H1 (cell line): Measurements from ENCODE around the gene EML4.

ENCODE experiments used
- BRCA1 ChIP-seq: IDR thresholded peaks from 2 replicates; pipeline ENCODE4 v1.6.1; 2012; ENCODE audit warnings: low read depth, low read length, improper control_type of control experiment
- EP300 ChIP-seq, 2 experiments: IDR thresholded peaks; 1 replicate in 1 of 2; 2 replicates in 1 of 2; pipeline ENCODE4 v1.6.1; 2011 to 2012; ENCODE audit warnings: low read depth in 2 of 2, low read length in 2 of 2, mild to moderate bottlenecking in 2 of 2, borderline replicate concordance in 1 of 2, inconsistent platforms in 1 of 2, moderate library complexity in 1 of 2
- FOSL1 ChIP-seq: IDR thresholded peaks from 2 replicates; pipeline ENCODE4 v1.6.1; 2011; ENCODE audit warnings: mild to moderate bottlenecking, low read depth, low read length, moderate library complexity; ENCODE audit not compliant: insufficient read depth
- GABPA ChIP-seq: IDR thresholded peaks from 2 replicates; pipeline ENCODE4 v1.6.1; 2011; ENCODE audit warnings: mild to moderate bottlenecking, low read length, moderate library complexity, borderline replicate concordance; ENCODE audit not compliant: insufficient read depth
- HDAC6 ChIP-seq: IDR thresholded peaks from one replicate; pipeline ENCODE4 v1.7.1; 2012; ENCODE audit warnings: low read depth, mild to moderate bottlenecking, inconsistent platforms, low read length, moderate library complexity
- POLR2A ChIP-seq, 2 experiments: IDR thresholded peaks; 1 replicate in 1 of 2; 2 replicates in 1 of 2; pipeline ENCODE4 v1.6.1; 2011; ENCODE audit warnings: low read depth in 2 of 2, low read length in 2 of 2, mild to moderate bottlenecking in 2 of 2; ENCODE audit errors: control extremely low read depth in 1 of 2
- POLR2AphosphoS5 ChIP-seq: IDR thresholded peaks from 2 replicates; pipeline ENCODE4 v1.6.1; 2011; ENCODE audit warnings: low read depth, low read length
- SP2 ChIP-seq: IDR thresholded peaks from 2 replicates; pipeline ENCODE4 v1.6.1; 2012; ENCODE audit warnings: mild to moderate bottlenecking, low read length, inconsistent platforms
- SRF ChIP-seq: IDR thresholded peaks from 2 replicates; pipeline ENCODE4 v1.6.1; 2011; ENCODE audit warnings: mild to moderate bottlenecking, low read depth, low read length, moderate library complexity
- TBP ChIP-seq: IDR thresholded peaks from 2 replicates; pipeline ENCODE4 v1.6.1; 2011; ENCODE audit warnings: low read depth, low read length, improper control_type of control experiment
- TF ChIP-seq, protein P1 (sequence below), 3 experiments: IDR thresholded peaks; 1 replicate in 2 of 3; 2 replicates in 1 of 3; pipeline versions ENCODE4 v1.5.1 to v1.6.1; 2011; ENCODE audit warnings: low read length in 3 of 3, mild to moderate bottlenecking in 3 of 3, inconsistent platforms in 2 of 3, low read depth in 1 of 3, moderate library complexity in 1 of 3; ENCODE audit not compliant: insufficient read depth in 1 of 3; ENCODE audit errors: control extremely low read depth in 1 of 3

DNA sequence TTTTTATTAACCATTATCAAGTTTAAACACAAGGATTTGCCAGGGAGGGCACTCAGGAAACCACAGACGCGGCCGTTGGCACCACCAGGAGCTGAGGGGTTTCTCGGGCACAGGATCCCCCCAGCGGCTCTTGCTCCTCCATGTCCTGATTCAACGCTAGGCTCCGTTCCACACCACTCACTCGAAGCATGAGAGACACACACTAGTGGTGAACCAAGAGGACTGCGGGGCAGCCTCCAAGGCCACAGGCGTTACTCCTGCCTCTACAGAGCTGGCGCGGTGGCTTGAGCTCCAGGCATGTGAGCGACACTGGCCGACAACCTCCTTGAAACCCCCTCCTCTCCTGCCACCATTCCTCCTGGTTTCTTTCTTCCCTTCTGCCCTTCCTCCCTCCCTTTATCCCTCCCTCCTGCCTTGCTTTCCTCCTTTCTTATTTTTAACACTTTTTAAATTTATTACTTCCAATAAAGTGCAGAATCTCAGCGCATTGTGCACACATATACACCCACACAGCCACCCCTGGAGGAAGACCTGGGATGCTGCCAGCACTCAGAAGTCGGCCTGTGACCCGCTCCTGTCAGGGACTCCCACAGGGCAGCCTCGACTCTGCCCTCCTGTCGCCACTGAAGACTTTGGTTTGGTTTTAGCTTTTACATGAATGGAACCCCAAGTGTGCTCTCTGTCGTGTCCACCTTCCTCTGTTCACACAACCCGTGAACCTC is 170.2 kb downstream of the EML4 start:
- TF ChIP-seq, protein P1, sequence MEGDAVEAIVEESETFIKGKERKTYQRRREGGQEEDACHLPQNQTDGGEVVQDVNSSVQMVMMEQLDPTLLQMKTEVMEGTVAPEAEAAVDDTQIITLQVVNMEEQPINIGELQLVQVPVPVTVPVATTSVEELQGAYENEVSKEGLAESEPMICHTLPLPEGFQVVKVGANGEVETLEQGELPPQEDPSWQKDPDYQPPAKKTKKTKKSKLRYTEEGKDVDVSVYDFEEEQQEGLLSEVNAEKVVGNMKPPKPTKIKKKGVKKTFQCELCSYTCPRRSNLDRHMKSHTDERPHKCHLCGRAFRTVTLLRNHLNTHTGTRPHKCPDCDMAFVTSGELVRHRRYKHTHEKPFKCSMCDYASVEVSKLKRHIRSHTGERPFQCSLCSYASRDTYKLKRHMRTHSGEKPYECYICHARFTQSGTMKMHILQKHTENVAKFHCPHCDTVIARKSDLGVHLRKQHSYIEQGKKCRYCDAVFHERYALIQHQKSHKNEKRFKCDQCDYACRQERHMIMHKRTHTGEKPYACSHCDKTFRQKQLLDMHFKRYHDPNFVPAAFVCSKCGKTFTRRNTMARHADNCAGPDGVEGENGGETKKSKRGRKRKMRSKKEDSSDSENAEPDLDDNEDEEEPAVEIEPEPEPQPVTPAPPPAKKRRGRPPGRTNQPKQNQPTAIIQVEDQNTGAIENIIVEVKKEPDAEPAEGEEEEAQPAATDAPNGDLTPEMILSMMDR (IDR thresholded peaks at IDR 0.05; ENCODE audit: control extremely low read depth in 1 of 3, insufficient read depth in 1 of 3, low read depth in 1 of 3, low read length in 3 of 3), result peak; percentile 28 to 48 (median 36)
- TF ChIP-seq BRCA1, result no peak
- no peak for TF ChIP-seq SP2
- no peak; a peak in 1 of 3 replicates for TF ChIP-seq POLR2A (IDR thresholded peaks at IDR 0.05; ENCODE audit: control extremely low read depth in 1 of 2, low read depth in 2 of 2, low read length in 2 of 2)
- no peak for TF ChIP-seq POLR2AphosphoS5
- TF ChIP-seq SRF, result no peak
- TF ChIP-seq EP300 (IDR thresholded peaks at IDR 0.05; ENCODE audit: borderline replicate concordance in 1 of 2, low read depth in 2 of 2, low read length in 2 of 2), result no peak
- TF ChIP-seq TBP, result no peak
- TF ChIP-seq GABPA, result no peak
- TF ChIP-seq HDAC6, result no peak
- TF ChIP-seq FOSL1, result no peak
